ENCODE data around the gene RAB2B. TPM values are rescaled to one million over a fixed set of nuclear protein-coding genes. Genes with fewer than 3 reads are reported as not detected.

Gene RAB2B
- total RNA-seq, 2 experiments from 2014 or later = 18.2 to 19.8 TPM

- DNase-seq = no peak
- H3K4me3 Mint-ChIP-seq = no peak overlapping the region
- ChIA-PET CTCF (interaction anchor here (1.4 kb wide), 1 partner anchor 26 kb away, joined by 4 read pairs; the partner anchor contains the start of genes RAB2B and TOX4), POLR2A (interaction anchor here (0.8 to 1.4 kb wide), 2 partner anchors 26 to 217 kb away, joined by 3 to 5 read pairs; partner anchors contain the start of genes RAB2B and TOX4)
- TF ChIP-seq, protein P1, sequence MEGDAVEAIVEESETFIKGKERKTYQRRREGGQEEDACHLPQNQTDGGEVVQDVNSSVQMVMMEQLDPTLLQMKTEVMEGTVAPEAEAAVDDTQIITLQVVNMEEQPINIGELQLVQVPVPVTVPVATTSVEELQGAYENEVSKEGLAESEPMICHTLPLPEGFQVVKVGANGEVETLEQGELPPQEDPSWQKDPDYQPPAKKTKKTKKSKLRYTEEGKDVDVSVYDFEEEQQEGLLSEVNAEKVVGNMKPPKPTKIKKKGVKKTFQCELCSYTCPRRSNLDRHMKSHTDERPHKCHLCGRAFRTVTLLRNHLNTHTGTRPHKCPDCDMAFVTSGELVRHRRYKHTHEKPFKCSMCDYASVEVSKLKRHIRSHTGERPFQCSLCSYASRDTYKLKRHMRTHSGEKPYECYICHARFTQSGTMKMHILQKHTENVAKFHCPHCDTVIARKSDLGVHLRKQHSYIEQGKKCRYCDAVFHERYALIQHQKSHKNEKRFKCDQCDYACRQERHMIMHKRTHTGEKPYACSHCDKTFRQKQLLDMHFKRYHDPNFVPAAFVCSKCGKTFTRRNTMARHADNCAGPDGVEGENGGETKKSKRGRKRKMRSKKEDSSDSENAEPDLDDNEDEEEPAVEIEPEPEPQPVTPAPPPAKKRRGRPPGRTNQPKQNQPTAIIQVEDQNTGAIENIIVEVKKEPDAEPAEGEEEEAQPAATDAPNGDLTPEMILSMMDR (IDR thresholded peaks at IDR 0.05) = no peak
- intact Hi-C loops (cut with micrococcal nuclease) = no loop called here
- no peaks in the 10 kb centered on the region for H3K27me3 Mint-ChIP-seq
- peaks cover 54% of the 10 kb centered on the region for H3K36me3 Mint-ChIP-seq (ENCODE audit: low read depth)
- H3K4me1 Mint-ChIP-seq (ENCODE audit: low read depth) = peaks cover 41% of the 10 kb centered on the region
- H3K27ac Mint-ChIP-seq = peak overlapping the region; percentile 57
- no peaks in the 10 kb centered on the region for H3K9me3 Mint-ChIP-seq
- no peak for ATAC-seq
These were observed 26.6 kb upstream of the RAB2B start for GRCh38 chr14:21503376-21503775.

- TF ChIP-seq, protein P1 (IDR thresholded peaks at IDR 0.05) = no peak
- intact Hi-C loops (cut with micrococcal nuclease) = no loop called here
- Mint-ChIP-seq H3K36me3 (ENCODE audit: low read depth) (peaks cover 48% of the 10 kb centered on the region), H3K4me3 (no peak overlapping the region), H3K4me1 (ENCODE audit: low read depth) (peaks cover 32% of the 10 kb centered on the region), H3K27me3 (no peaks in the 10 kb centered on the region), H3K27ac (no peak overlapping the region), H3K9me3 (no peaks in the 10 kb centered on the region)
- ATAC-seq (no peak), DNase-seq (no peak)
- ChIA-PET POLR2A (interaction anchor here (0.9 to 3.1 kb wide), 5 partner anchors 10 to 25 kb away, joined by 3 to 12 read pairs (median 3); partner anchors contain the start of genes METTL3 and SALL2), CTCF (interaction anchor here (1.2 kb wide), 1 partner anchor 25 kb away, joined by 4 read pairs; the partner anchor contains the start of genes RAB2B and TOX4)
These were observed 24.8 kb upstream of the RAB2B start for GRCh38 chr14:21501568-21501967.

DNA sequence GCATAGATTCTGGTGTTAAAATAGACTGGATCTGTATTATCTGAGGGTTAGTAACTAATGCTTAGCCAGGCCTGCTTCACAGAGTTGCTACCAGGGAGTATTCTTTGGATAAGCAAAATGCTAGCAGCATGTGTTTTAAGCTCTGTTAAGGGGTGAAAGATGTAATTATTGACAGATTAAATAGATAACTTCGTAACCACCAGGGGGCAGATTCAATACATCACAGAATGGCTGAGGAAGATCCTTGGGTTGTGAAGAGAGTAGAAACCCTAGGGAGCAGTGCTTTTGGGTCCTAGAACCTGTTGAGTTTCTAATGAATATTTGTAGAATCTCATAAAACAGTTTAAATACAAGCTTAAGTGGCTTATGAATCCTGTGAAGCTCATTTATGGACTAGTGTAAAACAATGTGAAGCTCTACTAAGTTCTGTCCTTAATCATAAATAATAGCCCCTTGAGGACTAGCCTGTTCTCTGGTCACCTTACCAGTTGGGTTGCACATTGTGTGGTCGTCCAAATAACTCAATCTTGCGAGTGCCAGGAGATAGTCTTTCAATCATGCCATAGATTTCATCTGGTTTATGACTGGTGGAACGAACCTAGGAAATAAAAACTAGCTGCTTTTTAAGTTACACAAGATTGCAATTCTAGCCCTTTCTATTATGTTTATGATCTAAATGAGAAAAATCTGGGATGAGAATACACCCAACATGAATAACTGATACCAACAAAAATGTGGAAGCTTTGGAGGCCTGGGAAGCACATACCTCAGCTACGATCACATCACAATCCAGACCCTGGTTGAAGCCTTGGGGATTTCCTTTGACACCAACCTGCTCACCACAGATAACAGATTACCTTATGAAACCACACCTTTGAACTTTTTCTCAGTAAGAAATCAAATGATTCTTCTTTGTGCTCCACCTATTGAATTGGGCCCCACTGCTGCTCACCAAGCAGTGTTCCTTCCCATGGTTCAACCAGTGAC is 22.1 kb upstream of the RAB2B start:
- CTCF ChIA-PET = interaction anchor here (0.6 to 3.1 kb wide), 39 partner anchors 8 to 281 kb away, joined by 3 to 100 read pairs (median 4); partner anchors contain the start of genes CHD8, METTL3, RAB2B and RPGRIP1
- Mint-ChIP-seq H3K36me3 (ENCODE audit: low read depth) (peaks cover 59% of the 10 kb centered on the region), H3K9me3 (no peaks in the 10 kb centered on the region), H3K27me3 (no peaks in the 10 kb centered on the region), H3K4me3 (no peak overlapping the region), H3K27ac (peak overlapping the region; percentile 72), H3K4me1 (ENCODE audit: low read depth) (peaks cover 19% of the 10 kb centered on the region)
- POLR2A ChIA-PET = interaction anchor here (0.6 to 1.9 kb wide), 11 partner anchors 9 to 69 kb away, joined by 3 to 14 read pairs (median 4); partner anchors contain the start of genes METTL3, RAB2B, SALL2 and TOX4
- peak; percentile 72 for ATAC-seq
- intact Hi-C loops (cut with micrococcal nuclease) = loop anchor here (1.0 kb wide), 1 partner anchor 58 kb away; no protein-coding TSS in a partner anchor
- TF ChIP-seq, protein P1 (IDR thresholded peaks at IDR 0.05) = peak; percentile 77
- DNase-seq = peak; percentile 35

DNA sequence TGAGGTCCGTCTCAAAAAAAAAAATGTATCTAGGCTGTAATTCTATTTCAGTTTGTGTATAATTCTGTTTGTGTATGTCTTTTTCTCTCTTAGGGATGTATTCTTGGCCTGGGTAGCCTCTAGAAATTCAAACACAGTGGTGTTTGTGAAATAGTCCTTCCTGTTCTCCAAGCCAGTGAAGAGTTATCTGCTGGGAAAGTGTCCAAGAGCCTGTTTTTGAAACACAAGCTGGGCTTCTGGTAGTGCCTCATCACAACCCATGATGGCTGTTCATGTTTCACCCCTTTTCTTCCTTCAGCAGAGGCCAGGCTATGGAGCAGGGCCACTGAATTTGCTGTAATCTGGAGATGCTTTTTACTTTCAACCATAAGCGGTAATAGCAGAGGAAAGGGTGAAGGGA is 19.7 kb upstream of the RAB2B start:
- DNase-seq (no peak), ATAC-seq (no peak)
- Mint-ChIP-seq H3K9me3 (no peaks in the 10 kb centered on the region), H3K27ac (no peak overlapping the region), H3K27me3 (no peaks in the 10 kb centered on the region), H3K4me3 (no peak overlapping the region), H3K36me3 (ENCODE audit: low read depth) (peaks cover 52% of the 10 kb centered on the region), H3K4me1 (ENCODE audit: low read depth) (peaks cover 19% of the 10 kb centered on the region)
- POLR2A ChIA-PET = no interaction called here
- CTCF ChIA-PET = interaction anchor here (1.2 to 3.1 kb wide), 5 partner anchors 8 to 61 kb away, joined by 3 to 23 read pairs (median 7); partner anchors contain the start of genes CHD8, RAB2B and TOX4
- intact Hi-C loops (cut with micrococcal nuclease) = no loop called here
- TF ChIP-seq, protein P1 (IDR thresholded peaks at IDR 0.05) = no peak

Data from activated CD8-positive, alpha-beta T cell treated with anti-CD3 and anti-CD28 coated beads for 36 hours (primary cell).